Raji (cell line): ENCODE results near the gene OSCAR.

ENCODE experiments used
- POLR2A ChIP-seq: IDR thresholded peaks from 2 replicates; pipeline ENCODE4 v1.6.1; 2011; ENCODE audit warnings: low read depth, low read length, control low read depth; ENCODE audit not compliant: insufficient read depth

The OSCAR gene, protein sequence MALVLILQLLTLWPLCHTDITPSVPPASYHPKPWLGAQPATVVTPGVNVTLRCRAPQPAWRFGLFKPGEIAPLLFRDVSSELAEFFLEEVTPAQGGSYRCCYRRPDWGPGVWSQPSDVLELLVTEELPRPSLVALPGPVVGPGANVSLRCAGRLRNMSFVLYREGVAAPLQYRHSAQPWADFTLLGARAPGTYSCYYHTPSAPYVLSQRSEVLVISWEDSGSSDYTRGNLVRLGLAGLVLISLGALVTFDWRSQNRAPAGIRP

DNA sequence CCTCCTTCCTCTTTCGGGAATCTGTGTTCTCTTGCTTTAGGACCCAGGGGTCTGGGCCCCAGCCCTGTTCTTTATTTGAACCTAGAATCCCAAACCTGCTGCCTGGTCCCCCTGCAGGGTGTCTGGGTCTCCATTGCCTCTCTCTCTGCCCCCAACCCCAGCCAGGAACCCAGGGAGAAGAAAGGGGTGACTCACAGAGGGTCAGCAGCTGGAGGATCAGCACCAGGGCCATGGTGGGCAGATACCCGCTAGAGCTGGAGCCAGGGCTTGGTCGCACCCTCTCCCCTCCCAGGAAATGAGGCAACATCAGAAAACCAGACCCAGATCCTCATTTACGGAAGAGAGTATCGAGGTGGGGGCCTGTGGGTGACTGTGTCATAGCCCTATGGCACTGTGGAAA, at the start of gene OSCAR:
Gene OSCAR (minus strand): TSS at position 243 of the 400 bp plus-strand sequence. CDS start 11 bp downstream, at position 232.
- TF ChIP-seq POLR2A, result no peak

DNA sequence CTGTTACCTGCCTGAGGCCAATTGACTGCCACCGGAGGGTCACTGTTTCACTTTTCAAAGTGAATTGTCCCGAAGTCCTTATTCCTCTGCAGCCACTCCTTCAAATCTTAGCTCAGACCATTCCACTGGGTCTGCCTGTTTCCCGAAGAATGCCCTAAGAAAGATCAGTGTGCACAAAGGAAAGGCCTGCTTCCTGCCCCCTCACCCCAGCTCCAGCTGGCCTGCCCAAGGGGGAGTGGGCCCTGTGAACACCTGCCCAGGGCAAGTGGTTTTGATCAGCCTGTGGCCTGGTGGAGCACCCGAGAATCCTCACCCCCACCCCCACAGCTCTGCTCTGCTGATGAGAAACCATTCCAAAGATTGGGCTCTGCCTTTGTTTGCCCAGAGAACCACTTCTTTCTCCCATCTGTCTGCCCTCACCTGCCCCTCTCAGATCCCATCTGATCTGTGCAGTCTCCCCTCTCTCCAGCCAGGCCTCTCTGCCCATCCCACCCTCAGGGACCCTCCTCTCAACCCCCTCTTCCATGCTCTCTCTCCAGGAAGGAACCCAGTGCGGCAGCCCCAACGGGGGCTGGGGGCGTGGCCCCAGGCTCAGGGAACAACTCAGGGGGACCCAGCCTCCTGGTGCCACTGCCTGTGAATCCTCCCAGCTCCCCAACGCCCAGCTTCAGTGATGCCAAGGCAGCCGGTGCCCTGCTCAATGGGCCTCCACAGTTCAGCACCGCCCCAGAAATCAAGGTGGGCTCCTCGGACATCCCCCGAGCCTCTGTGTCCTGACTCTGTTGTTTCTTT, 48.6 kb upstream of the OSCAR start:
- no peak for TF ChIP-seq POLR2A

DNA sequence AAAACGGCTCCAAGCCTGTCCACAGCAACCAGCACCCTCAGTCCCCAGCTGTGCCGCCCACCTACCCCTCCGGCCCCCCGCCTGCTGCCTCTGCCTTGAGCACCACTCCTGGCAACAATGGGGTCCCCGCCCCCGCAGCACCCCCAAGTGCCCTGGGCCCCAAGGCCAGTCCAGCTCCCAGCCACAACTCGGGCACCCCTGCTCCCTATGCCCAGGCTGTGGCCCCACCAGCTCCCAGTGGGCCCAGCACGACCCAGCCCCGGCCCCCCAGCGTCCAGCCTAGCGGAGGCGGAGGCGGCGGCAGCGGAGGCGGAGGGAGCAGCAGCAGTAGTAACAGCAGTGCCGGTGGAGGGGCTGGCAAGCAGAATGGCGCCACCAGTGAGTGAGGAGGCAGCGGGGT, 47.6 kb upstream of the OSCAR start:
- no peak for TF ChIP-seq POLR2A

DNA sequence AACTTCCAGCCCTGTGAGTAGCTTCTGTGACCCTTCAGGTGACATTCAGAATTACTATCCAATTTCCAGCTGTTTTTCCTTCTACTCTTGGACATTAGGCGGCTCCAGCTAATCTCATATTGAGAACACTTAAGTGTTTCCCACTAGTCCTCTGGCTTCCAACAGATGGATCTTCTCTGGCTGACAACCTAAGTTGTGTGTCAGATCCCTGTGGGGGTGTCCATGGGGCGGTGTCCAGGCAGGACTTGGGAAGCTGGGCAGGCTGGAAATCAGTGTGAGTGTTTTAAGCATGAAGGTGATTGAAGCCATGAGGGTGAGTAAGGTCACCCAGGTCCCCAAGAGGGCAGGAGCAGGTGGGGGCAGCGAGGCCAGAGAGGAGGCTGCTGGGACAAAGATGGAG, 47.1 kb upstream of the OSCAR start:
- TF ChIP-seq POLR2A, result no peak

DNA sequence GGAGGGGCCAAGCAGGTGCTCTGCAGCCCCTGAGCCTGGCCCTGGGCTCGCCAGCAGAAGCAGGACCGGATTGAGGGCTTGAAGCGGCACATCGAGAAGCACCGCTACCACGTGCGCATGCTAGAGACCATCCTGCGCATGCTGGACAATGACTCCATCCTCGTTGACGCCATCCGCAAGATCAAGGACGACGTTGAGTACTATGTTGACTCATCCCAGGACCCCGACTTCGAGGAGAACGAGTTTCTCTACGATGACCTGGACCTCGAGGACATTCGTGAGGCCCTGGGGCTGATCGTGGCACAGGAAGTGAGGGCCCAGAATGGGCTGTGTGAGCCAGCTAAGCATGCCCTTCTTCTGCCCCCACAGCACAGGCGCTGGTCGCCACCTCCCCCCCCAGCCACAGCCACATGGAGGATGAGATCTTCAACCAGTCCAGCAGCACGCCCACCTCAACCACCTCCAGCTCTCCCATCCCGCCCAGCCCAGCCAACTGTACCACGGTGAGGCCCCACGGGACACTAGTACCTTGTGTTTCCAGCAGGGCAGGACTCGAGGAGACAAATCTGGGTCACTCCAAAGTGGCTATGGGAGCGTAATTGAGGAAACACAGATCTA, 45.0 kb upstream of the OSCAR start:
- TF ChIP-seq POLR2A, result no peak

DNA sequence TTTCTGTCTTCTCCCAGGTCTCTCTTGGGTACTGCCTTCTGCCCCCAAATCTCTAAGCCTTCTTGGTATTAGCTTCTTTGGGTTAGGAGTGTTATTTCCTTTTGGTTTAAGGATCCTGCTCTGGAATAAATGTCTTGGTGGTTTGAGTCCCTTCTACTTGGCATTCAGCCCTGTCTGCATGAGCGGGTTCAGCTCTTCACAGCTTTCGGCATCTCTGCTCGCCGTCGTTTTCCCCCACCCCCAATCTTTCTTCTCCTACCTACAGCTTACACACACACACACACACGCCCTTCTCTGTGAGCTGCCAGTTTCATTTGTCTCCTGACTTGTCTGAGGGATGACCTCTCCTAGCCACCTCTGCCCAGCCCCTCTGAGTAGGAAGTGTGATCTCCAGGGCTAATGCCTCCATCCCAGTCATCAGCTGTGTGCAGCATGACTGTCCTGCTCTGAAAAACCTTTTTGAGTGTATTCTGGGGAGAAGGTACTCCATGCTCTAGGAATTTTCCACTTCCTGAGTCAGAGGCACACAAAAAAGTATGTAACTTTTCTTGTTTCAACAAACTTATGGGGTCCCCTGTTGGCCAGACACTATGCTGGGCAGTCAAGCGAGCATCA, 41.7 kb upstream of the OSCAR start:
- no peak for TF ChIP-seq POLR2A

DNA sequence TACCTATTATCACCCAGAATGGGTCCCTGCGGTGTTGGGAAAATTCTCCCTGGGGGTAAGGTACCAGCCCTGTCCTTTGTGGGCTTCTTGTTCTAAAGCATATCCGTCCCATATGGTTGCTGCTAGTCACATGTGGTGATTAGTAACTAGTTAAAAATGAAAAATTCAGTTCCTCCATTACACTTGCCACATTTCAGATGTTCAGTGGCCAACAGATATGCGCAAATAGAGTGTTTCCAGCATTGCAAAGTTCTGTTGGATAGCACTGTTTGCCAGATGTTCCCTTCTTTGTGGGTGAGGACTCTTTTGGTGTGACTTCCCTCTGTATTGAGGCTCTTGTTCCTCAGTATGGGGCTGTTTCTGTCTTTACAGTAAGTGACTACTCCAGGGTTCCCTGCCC, 40.8 kb upstream of the OSCAR start:
- TF ChIP-seq POLR2A, result no peak

DNA sequence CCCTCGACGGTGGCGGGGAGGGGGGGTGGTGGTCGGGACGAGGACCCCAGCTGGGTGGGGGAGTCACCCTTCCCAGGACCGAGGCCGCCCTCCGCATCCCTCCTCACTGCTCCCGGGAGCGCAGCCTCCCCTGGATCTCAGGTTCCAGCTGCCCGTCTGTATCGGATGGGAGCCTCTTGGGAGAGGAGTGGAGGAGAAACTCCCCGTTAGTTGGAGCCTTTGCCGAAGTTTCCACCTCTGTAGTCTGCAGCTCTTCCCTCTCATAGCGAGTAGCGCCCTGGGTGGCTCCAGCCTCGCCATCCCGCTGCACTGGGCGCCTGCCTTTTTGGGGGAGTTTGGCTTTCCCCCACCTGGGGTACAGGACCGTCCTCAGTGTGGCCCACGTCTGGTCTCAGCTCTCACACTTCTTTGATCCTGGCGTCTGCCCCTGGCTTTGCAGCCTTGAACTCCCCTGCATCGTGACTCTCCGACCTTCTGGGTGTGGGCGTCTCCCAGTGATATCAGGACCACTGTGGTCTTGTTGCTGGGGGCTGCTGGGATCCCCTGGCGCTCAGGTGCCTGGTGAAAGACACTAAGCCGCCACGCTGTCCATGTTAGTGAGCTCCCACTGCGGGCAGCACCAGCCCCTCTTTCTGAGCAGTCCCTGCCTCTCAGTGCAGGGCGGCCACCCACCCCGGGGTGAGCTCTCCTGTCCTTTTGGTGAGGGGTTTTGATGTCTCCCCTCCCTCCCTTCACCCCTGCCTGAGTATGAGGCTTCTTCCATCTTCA, 38.1 kb upstream of the OSCAR start:
- no peak for TF ChIP-seq POLR2A

DNA sequence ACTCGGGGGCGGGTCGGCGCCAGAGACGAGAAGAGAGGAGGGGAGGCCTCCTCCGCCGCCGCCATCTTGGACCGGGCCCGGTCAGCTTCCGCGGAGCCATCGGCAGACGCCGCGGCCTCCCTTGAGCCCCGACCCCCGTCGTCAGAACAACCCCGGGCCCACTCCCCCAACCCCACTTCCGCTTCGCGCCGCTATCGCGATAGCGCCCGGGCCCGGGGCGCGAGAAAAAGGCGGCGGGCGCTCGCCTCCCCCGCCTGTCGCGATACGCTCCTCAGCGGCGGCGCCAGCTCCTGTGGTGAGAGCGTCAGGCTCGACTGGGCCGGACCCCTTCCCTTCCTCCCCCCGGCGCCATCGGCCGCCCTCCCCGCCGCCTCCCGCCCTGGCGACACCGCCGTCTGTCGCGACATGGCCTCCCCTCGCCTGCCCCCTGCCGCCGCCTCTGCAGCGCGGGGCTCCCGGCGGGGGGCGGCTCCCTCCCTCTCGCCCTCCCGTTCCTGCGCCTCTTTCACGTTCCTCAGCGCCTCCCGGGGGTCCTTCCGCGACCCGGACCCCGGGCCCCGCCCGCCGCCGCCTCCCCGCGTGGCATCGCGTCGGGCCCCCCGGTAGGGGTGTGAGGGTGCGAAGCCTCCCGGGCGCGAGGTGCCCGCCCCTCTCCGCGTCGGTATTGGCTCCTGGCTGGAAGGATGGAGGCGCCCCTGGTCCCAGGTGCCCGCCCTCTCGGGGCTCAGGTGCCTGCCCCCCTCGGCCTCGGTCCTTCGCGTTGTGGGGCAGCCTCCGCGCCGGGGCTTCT, 37.3 kb upstream of the OSCAR start, which contains the start of gene CNOT3:
Gene CNOT3 (plus strand): TSS at position 64 of the 790 bp plus-strand sequence. CDS start 5,217 bp downstream, outside the sequence.
- peak; percentile 66 for TF ChIP-seq POLR2A

DNA sequence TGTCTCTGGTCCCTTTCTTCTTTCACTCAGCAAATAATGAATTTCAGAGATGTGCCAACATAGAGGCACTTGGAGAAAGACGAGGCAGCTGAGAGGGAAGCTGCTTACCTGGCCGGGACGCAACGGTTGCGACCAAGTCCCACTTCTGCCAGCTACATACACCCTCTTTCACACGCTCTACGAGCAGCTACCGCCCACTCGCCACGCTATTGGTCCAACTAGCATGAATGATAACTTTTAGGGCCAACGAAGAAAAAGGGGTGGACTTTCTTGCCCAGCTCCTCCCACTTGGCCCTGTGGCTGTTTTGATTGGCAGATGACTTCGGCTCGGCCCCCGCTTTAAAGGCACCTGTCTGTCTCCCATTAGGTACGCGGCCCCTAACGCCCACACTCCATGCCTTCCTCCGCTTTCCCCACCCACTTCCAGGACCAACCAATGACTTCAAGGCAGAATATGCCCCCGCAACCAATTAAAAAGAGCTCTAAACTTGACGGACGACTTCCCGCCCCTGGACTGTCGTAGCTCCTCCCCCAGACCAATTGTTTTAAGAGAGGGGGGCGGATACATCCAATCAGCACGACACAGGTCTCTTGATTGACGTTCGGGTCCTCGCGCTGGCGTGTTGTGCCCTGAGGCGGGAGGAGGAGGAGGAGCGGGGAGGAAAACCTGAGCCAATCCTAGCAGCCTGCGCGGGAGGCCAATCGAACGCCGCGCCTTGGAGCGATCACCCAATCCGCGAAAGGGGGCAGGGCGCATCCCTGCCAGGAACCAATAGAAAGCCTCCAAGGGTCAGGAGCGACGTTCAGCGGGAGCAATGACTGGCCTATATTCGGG, 36.5 kb upstream of the OSCAR start:
- peak; percentile 95 for TF ChIP-seq POLR2A

DNA sequence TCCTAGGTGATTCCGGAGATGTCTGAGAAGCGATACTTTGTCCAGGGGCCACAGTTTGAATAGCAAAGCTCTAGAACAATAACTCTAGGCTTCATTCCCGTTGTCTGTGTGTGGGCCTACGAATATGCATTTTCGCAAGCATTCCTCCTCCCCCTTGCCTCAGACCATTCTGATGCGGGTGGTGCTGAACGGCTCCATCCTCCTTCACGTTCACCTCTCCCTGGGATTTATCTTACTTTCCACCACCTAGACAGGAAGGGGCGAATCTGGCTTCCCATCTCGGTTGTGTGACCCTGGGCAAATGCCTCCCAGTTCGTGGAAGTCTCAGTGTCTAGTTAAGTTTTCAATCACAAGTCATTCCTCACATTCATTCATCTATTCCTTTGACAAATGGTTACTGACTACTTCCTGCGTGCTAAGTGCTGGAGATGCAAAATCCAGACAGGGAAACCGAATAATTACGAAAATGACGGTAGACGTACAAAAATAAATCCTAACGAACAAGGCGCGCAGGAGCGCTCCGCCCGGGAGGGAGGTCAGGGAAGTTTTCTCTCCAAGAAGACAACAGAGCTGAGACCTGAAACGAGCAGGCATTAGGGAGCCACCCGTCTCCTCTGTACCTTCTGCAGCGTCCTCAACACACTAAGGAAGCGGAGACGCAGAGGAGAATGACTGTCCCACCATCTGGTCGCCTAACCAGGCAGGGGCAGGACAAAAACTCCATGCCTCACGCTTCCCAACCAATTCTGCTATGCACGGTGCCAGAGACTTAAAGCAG, 35.7 kb upstream of the OSCAR start:
- TF ChIP-seq POLR2A, result no peak

DNA sequence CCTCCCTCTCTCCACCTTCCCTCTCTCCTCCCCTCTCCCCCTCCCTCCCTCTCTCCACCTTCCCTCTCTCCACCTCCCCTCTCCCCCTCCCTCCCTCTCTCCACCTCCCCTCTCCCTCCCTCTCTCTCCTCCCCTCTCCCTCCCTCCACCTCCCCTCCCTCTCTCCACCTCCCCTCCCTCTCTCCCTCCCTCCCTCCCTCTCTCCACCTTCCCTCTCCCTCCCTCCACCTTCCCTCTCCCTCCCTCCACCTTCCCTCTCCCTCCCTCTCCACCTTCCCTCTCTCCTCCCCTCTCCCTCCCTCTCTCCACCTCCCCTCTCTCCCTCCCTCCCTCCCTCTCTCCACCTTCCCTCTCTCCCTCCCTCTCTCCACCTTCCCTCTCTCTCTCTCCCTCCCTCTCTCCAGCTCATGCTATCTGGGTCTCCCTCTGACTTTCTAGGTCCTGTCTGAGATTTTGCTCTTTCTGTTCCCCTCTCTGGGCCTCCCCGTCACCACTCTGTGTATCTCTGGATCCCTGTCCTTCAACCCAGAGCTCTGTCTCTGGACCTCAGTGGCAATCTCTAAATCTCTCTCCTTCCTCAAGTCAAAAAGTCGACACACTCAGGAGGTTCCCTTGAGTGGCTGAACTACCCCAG, 33.5 kb upstream of the OSCAR start:
- no peak for TF ChIP-seq POLR2A

DNA sequence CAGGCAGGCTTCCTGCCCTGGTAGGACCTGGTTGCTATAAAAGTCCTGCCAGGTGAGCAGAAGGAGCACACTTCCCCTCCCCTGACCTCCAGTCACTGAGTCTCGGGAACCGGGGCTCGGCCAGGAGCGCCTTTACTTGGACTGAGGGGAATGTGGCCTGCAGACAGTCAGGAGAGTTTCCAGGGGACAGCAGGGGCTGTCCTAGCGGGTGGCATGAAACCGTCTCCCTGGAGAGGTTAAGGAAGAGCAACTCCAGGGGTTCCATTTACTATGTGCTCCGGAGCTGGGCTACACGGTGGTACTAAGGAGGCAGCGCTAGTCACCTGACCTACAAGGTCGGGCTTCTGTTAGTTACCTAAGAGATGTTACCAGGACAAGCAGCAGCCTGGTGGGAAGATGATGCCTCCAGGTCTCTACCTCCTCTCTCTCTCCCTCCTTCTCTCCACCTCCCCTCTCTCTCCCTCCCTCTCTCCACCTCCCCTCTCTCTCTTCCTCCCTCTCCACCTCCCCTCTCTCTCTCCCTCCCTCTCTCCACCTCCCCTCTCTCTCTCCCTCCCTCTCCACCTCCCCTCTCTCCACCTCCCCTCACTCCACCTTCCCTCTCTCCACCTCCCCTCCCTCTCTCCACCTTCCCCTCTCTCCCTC, 32.8 kb upstream of the OSCAR start:
- no peak for TF ChIP-seq POLR2A
